ENCODE results near the gene MTRF1L.
A peak's percentile ranks its signal among the peaks of the same experiment; 100 is the strongest.

The MTRF1L gene, protein sequence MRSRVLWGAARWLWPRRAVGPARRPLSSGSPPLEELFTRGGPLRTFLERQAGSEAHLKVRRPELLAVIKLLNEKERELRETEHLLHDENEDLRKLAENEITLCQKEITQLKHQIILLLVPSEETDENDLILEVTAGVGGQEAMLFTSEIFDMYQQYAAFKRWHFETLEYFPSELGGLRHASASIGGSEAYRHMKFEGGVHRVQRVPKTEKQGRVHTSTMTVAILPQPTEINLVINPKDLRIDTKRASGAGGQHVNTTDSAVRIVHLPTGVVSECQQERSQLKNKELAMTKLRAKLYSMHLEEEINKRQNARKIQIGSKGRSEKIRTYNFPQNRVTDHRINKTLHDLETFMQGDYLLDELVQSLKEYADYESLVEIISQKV

DNA sequence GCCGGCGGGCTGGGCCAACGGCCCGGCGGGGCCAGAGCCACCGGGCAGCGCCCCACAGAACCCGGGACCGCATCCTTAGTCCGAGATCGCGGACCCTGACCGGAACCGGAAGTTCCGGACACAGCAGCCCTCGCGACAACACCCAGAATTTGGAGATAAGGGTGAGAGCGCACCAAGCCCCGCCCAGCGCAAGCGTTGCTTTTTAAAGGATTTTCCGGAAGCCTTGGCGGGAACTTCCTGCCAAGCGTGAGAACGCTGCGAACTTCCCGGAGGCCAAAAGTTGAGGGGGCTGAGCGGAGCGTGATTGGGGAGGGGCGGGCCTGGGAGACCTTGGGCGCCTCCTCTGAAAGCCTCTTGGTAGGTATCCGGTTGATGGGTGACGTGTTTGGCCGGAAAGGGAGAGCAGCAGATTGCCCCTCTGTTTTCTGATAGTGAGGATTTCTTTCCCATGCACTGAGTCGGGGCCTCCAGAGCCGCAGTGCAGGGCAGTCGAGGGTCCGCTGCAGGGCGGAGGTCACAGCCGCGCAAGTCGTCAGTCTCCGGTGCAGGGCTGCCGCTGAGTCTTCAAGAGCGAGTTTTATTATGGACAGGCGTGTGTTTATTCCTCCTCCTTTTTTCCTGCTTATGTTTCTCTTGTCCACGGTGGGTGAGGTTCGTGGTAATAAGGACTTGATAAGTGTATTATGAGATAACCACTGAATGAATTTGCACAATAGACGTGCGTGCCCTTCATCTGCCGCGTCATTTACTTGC lies at the start of gene MTRF1L:
MTRF1L (minus strand) TSS at position 97 of the 753 bp plus-strand sequence; CDS start at position 73, 24 bp downstream.
- DNase-seq: peak; percentile 84

DNA sequence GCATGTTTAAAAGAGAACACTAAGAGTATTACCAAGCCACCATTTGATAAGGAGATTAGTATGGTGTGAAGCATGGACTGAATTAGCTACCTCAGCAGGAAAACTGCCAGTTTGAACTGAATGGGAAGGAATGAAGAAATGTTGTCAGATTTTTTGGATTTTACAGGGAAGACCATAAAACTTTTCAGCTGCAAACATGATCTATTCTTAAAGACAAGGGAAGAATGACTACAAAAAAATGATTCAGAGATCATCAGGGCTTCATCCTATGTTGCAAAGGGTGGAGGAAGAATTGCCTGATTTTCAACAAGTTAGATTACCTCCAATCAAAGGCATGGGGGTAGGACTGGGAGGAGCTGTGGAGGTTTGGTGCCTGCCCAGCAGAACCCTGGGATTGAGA lies 49.3 kb upstream of the MTRF1L start:
- DNase-seq: no peak

DNA sequence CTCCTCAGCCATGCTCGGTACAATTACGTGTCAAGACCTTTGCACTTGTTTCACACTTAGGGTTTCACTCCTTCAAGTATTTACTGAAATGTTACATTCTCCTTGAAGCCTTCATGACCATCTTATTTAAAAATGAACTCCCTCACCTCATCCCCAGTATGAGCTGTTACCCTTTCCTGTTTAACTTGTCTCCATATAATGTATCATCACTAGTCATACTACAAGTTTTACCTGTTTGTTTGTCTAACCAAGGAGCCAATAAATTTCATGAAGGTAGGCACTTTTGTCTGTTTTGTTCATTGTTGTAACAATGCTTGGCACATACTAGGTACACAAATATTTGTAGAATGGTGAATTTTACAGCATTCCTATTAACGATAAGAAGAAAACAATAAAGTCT lies 46.1 kb upstream of the MTRF1L start:
- no peak for DNase-seq

DNA sequence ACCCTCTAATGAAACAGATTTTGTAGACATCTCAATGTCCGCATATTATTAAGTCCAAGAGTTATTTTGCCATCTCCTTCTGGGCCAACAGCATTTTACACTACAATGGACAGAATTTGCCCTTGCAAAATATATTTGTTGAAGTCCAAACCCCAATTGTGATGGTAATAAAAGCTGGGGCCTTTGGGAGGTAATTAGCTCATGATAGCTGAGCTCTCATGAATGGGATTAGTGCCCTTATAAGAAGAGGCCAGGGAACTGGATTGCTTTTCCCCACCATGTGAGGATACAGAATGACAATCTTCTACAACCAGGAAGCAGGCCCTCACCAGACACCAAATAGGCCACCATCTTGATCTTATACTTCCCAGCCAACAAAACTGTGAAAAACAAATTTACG lies 44.9 kb upstream of the MTRF1L start:
- no peak for DNase-seq

DNA sequence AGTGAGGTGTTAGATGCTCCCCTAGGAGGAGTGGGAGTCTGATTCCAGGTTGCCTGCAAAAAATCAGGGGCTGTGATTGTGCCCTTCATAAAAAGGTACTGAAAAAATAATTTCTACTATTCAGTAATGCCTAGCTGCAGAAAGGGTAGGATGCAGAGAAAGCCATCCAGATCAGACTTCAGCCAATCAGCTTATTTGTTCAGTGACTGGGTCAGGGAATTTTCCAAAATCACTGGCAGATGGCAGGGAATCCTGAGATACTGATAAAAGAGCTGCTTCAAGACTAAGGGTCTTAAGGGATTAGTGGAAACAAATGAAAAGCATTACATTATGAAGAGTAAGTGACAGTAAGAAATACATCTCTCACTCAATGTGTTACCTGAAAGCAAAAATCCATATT lies 42.8 kb upstream of the MTRF1L start:
- no peak for DNase-seq

DNA sequence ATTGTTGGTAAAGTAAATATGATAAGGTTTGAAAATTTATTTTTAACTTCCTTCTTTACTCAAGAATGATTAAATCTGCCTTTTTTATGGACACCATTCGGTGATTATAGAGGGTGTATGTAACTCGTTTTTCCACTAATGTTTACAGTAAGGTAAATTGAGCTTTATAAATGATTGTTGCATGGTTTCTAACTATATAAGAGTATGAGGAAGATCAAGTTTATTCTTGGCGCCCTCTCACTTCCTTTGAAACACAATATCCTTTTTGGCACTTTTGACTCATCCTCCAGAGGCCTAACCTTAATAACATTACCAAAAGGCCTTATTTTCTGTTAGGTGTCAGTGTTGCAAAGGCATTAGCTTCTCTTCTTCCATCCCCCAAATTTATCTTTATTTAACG lies 41.8 kb upstream of the MTRF1L start:
- DNase-seq: no peak

DNA sequence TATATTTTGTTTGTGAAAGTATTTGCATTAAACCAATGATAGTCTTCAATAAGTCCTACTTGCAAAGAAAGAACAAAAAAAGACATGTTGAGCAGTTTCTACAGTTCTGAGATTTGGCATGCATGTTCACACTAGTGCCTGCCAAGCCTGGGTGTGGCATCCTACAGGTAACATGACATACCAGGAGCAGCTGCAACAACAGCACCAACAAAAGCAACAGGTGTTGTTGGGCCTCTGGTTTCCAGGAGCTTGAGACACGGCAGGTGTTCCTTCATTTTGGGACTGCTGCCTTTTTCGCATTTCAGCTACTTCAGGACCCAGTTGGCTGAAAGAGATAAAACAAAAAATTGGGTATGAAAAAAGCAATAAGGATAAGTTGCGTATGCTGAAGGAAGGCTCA lies 41.2 kb upstream of the MTRF1L start:
- DNase-seq: no peak

DNA sequence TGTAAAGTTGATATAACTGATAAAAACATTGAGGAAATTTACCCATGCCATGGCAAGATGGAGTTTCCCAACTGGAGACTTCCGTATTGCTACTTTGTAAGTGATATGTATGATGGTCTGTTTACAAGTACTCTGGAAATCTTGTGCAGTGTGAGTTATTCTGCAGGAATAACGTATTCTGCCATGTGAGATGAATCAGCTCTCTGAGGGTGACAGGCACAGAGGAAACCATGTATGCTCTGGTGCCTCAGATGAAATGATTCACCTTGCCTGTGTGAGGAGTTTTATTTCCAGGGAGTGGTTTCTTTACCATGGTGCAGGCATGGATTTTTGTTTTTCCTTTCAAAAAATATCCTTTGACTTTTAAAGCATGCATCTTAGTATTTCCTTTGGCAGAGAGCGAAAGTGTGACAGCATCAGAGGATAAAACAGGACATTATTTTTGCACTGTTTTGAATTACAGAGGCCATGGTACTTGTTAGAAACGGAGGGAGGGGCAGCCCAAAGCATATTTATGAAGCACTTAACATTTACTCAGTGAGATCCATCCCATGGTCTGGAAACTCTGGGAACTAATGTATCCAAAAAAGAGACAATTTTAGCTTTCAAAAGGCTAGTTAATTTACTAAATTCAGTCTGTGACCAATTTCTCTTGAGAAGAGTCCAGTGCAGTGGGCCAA lies 36.0 kb upstream of the MTRF1L start:
- DNase-seq: no peak

DNA sequence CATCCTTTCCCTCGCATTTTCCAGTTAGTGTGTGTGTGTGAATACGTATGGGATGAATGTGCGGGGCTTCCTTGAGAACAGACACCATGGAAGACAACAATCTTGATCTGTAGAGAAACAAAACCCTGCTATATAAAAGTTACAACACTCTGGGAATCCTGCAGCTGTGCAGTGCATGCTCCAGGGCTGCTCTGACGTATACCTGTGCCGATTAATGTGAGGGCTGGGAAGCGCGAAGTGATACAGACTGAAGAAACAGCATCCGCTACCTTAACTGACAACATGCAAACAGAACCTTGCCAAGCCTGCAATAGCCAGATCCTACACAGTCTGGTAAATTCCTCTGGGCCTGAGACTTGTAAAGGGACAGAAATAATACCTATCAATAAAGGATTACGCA lies 31.6 kb upstream of the MTRF1L start:
- DNase-seq: no peak

DNA sequence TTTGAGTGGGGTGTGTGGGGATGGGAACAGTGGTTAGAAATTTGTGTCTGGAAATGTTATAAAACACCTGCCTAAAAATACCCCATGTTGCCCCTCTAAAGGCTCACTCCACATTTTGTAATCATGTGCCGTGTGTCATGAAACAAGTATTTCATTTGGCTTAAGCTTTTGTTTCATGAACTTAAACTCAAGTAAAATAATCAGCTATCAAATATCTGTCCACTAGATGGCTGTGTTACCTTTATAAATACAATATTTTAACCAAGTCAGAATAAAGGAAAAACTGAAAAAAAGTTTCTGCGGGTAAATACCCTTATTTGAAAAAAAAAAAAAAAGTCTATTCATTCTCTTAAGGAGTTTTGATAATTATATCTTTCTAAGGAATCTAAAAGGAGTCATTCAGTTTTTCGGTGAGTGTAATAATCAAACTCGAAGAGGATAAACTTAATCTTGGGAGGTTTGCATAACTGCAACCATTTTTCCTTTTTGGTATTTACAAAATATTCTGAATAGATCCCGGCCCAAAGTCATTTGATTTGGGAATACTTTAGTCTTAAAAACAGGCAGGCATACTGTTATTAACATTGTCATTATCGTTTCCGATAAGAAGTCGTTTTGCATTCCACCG lies 29.9 kb upstream of the MTRF1L start:
- DNase-seq: no peak

DNA sequence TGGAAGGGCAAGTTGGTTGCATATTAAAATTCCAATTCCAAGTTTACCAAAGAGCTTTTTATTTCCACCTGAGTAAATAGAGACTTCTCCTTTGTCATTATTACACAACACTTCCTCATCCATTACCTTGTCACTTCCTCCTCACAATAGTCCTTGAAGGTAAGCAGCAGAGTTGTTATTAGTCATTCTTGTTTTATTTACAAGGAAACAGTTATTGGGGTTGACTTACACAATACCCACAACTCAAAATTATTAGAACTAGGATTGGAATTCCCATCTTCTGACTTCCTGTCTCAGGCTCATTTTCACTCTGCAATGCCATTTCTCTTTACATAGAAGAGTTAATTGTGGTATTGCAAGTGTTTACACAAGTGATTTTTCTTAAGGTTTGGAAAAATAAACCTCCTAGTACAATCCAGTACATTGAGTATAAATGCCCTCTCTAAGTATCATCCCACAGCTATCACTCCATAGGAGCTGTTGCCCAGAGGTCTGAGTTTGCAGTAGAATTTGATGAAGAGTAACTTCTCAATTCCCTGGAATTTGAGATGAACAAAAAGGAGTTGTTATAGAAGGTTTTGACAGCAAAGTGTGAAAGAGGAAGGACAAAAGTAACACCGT lies 28.9 kb upstream of the MTRF1L start:
- no peak for DNase-seq

DNA sequence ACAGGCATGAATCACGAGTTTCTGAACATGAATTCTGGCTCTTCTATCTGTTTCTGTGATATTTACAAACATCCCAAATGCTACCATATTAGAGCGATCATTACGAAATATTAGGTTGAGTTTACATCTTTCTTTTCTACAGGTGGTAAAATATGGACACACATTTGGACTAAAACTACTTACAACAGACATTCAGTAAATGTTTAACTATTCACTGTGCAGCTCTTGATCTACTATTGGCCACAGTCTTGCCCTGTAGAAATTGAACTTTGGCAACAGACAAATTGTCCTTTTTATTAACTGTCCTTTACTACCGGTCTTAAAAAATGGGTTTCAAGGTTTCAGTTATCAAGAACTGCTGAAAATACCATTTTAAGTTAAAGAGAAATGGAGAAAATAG lies 26.5 kb upstream of the MTRF1L start:
- DNase-seq: no peak

DNA sequence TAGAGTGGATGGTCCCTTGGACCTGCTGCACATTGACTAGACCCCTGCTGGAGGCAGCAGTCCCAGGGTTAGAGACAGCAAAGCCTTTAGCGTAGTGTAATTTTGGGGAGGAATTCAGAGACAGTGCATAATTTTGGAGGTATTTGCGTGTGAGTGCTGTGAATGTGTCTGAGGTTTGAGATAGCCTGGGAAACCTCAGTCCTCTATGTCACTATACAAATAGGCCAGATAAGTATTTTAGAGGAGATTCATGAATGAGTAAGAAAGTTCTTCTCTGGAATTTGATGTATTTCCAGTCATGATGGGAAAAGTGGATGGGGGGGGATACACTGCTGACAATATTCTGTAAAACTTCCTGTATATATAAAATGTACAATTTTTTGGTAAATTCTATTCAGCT lies 25.8 kb upstream of the MTRF1L start:
- DNase-seq: no peak

DNA sequence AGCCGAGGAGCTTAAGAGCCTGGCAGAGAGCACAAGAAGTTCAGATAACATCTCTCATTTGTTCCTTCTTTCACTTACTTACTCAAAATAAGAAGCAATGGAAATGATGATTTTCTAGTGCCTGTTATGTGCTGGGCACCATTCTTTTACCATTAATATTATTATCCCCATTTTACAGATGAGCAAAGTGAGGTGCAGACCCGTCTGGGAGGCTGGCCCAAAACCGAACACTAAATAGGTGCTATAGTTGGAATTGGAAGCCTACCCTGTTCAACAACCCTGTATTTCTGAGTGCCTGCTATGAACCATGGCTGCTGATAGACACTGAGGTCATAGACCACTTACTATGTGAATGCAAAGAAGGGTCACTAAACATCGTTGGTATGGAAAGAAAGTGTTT lies 25.0 kb upstream of the MTRF1L start:
- DNase-seq: no peak

DNA sequence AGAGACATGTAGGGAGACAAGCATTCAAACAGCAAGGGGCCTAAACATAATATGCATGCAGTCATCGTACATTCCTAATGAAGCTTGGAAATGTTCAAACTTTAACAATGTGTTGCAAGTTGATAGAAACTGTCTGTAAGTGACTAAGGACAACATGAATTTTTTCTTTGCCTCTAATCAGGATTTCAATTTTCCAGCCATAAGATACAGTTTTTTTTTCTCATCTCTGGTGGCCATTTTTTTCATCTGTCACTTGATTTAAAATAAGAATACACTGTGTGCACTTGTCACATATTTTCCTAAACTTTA lies 22.2 kb upstream of the MTRF1L start:
- no peak for DNase-seq

DNA sequence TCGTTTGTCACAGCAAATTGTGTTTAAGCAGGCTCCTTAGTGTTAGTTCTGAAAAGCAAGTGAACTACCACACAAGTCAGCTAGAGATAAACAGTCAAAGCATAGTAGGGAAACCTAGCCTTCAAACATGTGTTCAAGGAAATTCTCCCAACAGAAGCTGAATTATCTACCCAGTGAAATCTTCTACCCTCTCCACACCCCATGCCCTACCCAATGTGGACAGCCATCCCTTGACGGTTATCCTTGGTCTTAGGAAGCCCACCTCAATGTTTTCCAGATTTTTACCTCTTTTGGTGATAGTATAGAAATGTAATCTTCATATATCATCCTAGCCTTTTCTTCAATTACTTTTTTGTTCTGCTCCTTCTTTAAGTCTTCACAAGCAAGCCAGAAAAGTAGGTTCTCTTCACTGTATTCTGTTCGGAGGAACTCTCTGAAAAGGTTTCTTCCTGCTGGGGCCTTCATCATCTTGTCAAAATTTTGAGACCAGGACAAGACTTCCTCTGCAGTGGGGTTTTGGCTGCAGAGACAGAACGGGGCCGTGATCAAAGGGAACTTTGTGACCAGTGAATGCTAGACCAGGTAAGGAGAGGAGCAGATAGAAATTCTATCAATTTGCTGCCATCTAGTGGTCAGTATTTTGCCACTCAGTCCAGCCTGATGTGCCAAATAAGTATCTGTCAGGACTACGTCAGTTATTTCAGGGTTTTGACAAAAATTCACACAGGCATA lies 21.6 kb upstream of the MTRF1L start:
- peak; percentile 32 for DNase-seq

DNA sequence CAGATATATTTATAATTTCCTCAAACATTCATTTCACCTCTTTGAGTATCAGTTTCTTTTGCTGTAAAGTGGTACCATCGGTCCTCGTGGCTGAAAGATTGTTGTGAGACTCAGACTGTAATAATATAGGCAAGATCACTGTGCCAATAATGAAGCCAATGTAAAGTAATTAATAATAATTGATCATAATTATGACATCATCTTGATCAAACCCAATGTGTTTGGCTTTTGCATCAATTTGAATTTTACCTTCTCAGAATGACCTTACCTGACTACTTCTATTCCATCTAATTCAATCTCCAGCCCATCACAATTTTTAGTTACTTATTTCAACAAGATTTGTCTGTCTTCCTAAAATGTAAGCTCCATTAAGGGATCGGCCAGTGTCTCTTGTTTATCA lies 15.8 kb upstream of the MTRF1L start:
- DNase-seq: no peak

DNA sequence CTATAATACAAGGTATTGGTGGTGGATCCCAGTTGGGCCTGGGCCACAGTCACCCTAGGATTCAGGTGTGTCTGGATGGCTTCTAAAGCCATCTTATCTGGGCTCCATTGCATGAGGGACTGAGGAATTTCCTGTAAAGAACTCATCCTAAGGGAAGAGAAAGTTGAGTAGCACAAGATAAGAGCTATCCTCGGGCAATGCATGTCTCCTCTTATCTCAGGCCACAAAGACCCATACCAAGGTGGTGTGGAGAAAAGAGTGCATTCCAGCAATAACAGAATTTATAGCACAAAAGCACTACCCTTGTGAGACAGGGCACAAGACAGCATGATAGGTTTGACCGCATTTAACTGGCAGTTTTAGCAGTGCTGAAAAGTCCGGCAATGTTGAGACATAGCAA lies 14.3 kb upstream of the MTRF1L start:
- no peak for DNase-seq

DNA sequence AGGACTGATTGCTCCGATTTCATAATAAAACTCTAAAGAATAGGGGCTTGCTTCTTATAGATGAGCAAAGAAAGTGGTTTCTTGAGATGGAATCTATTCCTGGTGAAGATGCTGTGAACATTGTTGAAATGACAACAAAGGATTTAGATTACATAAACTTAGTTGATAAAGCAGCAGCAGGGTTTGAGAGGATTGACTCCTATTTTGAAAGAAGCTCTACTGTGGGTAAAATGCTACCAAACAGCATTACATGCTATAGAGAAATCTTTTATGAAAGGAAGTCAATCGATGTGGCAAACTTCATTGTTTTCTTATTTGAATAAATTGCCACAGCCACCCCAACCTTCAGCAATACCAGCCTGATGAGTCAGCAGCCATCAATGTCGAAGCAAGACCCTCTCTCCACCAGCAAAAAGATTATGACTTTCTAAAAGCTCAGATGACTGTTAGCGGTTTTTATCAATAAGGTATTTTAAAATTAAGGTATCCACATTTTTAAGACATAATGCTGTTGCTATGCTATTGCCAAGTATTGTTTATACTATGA lies 12.7 kb upstream of the MTRF1L start:
- no peak for DNase-seq

DNA sequence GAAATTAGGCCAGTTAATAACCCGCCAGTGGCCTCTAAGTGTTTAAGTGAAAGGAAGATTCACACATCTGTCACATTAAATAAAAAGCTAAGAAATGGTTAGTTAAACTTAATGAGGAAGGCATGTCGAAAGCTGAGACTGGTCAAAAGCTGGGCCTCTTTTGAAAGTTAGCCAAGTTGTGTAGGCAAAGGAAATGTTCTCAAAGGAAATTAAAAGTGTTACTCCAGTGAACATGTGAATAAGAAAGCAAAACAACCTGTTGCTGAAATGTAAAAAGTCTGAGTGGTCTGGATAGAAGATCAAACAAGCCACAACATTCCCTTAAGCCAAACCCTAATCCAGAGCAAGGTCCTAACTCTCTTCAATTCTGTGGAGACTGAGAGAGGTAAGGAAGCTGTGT lies 10.9 kb upstream of the MTRF1L start:
- DNase-seq: no peak

DNA sequence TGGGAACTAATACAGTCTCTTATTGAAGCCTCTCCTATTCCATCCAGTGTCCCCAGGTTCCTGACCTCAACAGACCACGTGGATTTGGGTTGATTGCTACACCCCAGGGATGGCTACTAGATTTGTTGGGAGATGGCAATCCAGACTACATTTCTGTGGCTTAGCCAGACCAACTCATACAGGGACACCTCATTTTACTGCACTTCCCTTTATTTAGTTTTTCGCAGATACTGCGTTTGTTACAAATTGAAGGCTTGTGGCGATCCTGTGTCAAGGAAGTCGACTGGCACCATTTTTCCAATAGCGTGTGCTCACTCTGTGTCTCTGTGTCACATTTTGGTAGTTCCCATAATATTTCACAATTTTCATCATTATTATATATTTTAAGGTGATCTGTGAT lies 10.3 kb upstream of the MTRF1L start:
- no peak for DNase-seq

DNA sequence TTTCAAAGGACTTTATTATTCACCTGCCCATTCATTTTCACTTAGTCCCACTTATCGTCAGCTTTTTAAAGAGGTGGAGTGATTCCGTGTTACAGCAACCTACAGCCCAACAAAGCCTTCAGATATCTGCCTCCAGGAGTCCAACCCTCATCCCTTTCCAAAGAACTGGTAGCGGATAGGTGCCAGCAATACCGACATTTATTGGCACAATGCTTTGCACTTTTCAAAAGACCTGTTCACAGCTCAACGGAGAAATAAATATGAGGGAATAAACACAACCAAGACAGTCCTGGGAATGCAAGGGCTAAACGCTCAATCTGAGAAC lies 819 bp upstream of the MTRF1L start:
- no peak for DNase-seq
